HG02571 (cell line): ENCODE results near the gene SLC10A7.

Experiments
- ATAC-seq: cut with Tn5 transposase; IDR thresholded peaks from one replicate; pipeline ENCODE4 v1.9.1; 2021; ENCODE audit warnings: mild to moderate bottlenecking, moderate library complexity; ENCODE audit not compliant: unreplicated experiment

Gene SLC10A7

DNA sequence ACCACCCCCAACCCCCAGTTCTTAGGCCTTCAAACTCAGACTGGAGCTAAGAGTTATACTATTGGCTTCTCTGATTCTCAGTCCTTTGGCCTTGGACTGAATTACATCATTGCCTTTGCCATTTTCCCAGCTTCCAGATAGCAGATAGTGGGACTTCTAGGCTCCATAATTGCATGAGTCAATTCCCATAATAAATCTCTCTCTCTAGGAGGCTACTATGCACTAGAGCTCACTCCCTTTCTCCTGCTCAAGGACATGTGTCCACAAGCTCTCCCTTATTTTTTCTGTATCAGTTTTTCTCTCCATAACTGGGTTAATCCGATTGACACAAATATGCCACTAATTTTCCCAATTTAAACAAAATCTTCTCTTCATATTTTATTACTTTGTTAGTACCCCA, 204.0 kb downstream of the SLC10A7 start:
- ATAC-seq = no peak

DNA sequence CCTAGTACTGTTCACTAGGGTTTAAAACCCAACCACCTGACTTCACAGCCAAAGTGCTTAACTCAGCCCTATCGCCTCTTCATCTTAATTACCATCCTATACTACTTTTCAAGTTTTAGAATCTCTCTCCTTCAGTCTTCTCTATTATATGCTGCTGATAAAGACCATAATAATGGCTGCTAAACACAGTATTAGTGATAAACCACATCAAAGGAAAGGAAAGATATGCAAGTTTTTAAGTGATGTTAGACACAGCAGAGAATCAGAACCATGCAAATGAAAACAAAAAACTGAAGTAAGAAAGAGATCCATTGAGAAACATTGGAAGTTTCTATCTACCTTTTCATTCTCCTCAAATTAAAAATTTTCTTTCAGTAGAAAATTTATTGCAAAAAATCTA, 206.6 kb downstream of the SLC10A7 start:
- ATAC-seq = no peak

DNA sequence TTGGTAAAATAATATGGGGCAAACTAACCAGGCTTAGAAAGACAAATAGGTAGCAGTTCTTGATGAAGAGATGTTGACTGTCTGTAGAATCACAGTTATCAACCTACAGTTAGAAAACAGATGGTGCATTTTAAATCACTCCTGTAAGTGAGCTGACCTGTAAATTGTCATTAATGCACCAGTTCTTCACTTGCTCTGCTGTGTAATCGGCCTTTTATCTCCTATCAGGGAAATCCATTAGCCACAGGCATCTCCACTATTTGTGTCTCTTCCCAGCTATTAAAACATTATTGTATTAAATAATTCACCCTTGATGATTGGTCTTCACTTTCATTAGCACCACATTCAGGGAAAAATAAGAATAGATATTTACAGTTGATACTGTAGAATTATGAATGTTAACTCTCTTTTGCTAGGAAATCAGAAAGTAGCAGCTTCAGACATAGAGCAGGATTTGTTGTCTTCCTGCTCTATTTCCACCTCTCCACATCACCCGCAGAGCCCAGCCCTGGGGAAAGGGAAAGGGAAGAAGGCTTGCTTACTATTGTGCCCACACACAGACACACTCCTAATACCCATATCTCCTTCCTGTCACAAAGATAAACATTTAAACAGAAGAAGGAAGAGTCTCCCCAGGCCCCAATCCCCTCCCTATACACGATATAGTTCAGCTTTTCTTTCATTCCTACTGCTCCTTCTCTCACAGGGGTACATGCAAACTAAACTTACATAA, 210.3 kb downstream of the SLC10A7 start:
- ATAC-seq = no peak

DNA sequence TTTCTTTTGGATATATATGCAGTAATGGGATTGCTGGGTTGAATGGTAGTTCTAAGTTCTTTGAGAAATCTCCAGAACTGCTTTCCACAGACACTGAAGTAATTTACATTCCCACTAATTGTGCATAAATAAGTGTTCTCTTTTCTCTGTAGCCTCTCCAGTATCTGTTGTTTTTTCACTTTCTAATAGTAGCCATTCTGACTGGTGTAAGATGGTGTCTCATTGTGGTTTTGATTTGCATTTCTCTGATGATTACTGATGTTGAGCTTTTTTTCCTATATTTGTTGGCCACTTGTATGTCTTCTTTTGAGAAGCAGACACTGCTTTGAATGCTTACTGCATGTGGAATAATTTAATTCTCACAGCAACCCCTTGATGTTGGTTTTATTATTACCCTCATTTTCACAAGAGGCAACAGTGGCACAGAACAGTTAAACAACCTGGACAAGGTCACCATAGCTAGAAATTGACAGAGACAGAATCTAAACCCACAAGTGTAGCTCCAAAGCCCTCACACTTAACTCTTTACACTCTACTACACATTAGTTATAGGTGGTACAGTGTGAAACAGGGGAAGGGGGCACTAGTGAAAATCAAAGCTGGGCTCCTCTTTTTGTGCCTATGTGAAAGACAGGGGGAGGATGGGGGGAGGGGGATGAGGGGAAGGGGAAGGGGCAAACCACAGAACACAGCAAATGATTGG, 211.3 kb downstream of the SLC10A7 start:
- ATAC-seq = peak; percentile 87

DNA sequence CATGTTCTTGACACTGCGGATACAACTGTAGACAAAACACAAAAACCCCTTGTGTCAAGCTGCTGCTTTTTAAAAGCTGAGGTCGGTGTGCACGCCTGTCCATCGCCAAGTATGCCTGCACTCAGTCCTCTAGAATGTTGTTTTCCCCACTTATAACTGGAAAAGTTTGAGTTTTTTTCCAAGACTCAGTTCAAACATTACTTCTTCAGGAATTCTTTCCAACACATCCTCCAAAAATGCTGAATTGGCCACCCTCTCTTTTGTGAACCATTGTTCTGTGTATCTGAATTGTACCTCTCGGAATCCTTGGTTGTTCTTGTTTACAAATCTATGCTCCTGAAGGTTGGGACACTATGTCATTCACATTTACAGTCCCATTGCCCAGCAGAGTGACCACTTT, 212.8 kb downstream of the SLC10A7 start:
- ATAC-seq = no peak

DNA sequence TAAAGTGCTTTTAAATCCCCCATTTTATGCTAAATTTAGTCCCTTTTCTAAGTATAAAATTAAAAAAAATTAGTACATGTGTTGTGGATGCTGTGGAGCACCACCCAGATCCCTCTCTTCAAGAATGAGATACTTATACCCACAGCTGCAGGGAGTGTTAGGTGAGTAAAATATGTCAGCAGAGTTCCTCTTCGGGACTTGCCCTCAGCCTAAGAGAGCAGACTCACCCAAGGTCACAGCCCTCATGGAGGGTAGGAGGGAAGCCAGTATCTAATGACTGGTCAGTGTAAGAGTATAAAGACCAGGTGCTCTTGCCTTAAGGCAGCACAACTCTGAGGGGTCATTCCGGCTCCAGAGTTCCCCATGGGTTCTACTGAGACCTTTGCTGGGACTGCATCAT, 218.9 kb downstream of the SLC10A7 start:
- ATAC-seq = no peak

DNA sequence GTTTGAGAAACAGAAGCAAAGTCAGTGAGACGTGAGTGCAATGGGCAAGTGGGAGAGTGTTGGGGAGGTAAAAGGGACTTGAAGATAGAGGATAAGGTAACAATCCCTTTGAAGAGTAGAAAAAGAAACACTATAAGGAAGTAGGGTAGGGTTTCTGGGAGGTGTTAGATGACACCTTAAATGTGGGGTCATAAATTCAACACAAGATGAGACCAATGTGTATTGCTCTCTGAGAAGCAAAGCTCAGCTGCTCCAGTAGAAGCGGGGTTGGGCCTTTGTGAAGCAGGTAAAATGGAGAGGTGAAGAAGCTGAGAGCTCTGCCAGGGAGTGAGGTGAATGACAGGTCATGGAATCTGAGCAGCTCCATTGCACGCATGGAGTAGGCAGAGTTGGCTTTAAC, 222.1 kb downstream of the SLC10A7 start:
- no peak for ATAC-seq

DNA sequence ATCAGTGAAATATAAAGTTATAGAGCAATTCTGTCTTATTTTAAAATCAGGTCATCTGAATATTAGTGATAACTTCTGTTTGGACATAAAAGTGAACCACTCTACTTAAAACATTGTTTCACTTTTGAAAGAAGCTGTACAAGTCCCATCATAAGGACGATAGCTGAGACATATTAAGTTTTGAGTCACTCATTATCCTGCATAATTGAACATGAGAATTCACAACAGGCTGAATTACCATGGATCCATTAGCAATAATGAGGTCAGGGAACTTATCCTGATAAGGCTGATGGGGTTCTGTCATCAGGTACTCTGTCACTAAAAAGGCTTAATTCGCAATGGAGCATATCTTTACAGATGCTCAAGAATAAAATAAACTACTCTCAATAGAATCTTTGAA, 227.0 kb downstream of the SLC10A7 start:
- no peak for ATAC-seq

DNA sequence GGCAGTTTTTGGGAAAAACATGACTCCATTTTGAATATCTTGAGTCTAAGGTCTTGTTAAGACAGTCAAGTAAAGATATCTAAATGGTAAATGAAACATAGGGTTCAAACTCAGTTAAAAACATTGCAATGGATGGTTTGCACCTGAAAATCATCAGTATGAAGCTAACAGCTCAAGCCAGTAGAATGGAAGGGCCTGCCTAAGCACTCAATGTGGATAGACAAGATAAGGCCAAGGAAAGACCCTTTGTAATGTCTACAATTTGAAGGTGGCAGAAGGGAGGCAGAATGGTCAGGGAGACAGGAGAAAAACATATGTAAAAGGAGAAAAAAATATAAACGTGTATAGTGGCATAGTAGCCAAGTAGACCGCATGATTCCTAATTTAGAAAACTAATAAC, 229.2 kb downstream of the SLC10A7 start:
- no peak for ATAC-seq

DNA sequence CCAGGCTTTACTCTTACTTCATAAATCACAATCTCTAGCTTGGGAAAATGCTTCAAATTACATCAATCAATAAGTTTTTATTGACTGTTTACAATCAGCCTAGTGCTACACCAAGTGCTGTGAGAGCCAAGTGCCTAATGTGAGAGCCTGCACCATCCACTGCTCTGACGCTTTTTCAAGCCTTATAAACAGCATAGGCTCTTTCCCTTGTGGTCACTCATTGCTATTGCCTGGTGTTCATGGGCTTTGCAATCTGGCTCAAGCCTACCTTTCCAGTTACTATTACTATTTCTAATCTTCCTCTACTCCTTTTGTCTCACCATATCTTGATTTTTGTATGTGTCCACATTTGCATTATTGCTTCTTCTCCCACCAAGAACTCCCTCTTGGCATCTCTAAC, 230.4 kb downstream of the SLC10A7 start:
- ATAC-seq = no peak

DNA sequence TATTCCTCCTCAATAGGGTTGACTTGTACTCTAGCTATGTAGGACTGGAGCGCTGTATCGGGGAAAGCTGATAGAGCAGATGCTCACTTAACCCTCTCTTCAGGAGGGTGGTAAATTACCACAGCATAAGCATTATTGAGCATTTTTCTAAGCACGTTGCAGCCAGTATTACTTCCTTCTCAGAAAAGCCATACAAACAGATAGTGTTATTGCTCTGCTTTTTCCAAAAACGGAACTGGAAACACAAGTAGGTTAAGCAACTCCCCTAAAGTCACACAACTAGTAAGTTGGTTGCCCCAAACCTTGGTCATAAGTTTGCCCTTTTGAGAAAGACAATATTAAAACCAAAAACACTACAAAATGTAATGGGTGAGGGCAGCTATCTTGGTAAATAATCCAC, 233.5 kb downstream of the SLC10A7 start:
- ATAC-seq = no peak

DNA sequence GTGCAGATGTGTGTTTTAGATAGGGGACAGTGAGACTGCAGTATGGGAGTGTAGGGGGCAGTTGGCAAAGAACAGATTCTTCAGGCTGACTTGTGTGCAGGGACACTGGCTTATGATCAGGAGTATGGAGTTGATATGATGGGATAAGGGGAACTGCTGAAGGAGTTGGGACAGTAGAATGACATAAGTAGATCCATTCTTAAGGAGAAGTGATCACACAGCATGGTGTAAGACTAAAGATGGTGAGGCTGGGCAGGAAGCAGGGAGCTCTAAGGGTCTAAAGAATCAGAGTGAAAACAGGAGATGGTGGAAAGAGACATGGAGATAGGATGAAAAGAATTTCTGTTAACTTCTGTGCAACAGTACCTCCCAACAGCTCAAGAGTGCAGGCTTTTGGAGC, 236.7 kb downstream of the SLC10A7 start:
- ATAC-seq = no peak

DNA sequence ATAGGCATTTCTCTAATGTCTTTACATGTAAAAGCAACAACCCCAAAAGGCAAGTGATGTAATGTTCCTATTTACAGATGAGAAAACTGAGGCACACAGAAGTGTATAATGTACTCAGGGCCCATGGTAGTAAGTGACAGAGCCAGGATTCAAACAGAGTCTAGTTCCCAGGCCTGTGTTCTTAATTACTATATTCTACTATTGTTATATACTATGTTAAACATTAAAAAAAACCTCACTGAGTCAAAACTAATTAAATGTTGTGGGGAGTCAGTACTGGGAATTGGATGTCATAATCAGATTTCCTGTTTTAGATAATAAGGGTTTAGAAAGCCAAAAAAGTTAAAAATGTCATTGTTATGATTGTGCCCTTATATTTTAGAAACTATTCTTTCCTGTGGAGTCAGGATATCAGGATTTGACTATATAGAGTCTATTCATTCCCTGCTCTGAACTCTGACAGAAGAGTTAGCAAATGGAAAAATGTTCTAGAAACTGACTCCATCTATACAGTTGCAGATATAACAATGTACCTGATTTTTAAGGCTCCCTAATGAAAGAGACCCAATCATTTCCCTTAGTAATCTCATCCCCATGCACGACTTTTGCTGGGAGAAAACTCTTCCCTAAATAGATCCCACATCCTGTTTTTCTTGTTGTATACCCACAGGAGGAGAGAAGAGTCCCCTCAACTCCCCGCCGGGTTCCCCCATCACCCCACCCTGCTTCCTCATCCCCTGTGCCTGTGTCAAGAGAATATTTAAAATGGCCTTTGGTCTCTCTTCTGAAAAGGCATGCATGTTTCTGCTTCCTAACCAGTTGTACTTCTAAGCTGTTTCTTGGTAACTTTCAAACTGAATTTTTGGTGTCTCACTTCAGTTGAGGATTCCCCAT, 237.7 kb downstream of the SLC10A7 start:
- no peak for ATAC-seq

DNA sequence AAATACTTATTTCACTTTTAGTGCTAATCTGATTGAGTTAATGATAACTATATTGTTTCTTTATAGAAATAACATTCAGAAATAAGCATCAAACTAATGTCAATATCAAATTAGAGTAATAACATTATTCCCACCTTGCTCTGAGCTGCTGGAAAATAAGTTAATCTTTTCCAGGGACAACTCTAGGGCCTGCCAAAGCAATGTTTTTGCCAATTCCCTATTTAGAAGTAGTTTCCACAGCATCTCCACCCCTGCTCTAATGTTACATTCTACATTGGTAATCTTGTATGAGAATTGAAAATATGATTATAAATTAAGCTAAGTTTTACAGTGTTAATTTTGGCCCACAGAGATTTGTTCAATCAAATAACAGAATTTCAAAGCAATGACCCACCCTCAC, 239.1 kb downstream of the SLC10A7 start:
- ATAC-seq = no peak

DNA sequence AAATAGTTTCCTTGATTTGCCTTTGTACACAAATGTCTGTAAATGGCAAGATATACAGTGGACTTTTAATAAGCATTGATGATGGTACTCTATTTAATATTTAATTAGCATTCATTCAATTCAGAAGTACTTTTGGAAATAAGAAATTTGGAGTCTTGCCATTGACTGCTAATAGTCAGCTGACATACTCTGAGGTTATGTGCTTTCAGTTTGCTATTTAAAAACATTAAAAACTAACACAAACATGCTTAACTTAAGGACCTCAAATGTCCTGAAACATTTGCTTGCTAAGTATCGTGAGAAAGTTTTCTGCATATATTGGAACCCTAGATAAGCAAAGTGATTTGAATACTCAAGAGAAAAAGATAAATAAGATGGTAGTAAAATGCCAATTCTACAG, 242.8 kb downstream of the SLC10A7 start:
- ATAC-seq = no peak

DNA sequence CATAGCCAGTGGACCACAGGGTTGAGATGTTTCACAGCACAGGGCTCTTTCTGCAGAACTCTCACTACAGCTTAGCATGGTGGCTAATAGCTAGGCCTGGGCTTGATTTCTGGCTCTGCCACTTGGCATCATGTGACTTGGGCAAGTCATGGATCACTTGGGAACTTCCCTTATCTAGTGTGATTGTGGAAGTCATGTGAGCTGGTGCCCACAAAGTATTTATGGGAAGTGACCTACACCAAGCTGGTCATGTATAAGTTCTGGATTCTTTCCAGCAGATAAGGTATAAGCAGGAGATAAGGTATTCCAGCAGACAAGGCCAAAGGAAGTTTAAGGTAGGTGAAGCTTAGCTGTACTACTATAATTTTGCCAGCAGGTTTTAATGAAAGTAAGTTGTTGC, 246.4 kb downstream of the SLC10A7 start:
- ATAC-seq = no peak

DNA sequence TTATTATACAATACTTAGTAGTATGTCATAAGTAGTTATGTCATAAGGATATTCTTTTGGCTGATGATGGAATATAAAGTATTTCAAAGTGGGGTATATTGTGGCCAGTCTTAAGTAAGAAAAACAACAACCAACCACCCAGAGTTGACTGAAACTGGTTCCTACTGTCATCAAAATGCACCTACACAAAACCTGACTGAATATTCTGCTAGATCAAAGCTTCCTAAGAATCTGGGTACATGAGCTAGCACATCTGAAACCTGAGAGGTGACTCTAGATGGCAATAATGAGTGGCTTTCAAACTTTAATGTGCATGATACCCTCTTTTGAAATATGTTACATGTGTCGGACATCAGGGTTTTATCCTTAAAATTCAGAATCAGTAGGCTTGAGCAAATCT, 247.0 kb downstream of the SLC10A7 start:
- no peak for ATAC-seq

DNA sequence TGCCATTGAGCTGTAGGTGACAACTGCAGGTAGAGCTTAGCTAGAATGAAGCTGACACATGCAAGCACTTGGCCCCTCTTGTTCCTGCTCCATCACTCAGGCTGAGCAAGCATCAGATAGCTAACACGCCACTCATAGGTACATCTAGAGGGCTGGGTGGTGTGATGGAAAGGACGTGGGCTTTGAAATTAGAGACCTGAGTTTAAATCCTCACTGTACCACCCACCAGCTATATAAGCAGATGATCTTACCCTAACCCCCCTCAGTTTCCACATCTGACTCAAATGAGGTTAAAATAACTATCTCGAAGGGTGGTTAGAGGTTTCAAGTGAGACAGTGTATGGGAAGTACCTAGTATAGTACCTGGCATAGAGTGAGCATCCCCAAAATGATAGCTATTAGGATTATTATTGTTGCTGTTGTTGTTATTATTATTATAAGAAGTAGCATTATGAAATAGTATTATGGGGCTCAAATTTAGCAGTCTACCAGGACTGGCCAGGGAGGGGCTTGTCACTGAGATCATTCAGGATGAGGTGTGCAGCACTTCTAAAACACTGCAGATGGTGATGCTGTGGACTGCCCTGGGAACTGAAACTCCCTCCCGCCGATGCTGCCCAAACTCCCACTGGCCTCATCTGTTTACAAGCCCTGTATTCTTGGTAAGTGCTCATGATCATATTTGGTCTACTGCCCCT, 248.4 kb downstream of the SLC10A7 start:
- ATAC-seq = peak; percentile 70

DNA sequence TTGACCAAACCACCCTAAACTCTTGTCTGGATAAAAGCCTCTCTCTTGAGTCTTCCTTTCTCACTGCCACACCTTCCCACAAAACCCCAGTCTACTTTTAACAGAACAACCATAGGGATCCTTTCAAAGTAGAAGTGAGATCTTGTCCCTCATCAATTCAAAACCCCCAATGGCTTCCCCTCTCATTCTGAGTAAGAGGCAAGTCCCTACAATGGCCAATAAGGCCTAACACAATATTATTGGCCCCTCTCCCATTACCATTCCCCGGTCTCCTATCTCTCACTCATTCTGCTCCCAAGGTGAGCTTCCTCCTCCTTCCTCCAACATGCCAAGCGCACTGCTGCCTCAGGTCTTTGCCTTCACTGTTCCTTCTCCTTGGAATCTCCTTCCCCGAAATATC, 250.3 kb downstream of the SLC10A7 start:
- ATAC-seq = no peak

DNA sequence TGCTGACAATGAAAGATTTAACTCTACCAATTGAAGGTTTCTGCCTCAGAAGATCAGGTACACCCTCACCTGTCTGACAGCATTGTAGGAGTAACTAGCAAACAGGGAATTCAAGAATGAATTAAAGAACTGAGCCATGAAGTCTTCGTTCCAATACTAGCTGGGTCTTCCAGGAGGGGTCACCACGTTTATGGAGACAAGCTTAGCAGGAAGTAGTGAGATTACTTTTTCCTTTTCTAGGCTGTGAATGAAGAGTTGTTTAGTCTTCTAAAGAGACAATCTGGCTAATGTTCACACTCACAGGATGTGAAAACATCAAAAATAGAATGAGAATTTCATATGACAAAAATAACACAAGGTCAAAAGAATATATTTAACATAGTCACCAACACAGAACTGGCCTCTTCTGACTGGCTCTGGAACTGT, 252.5 kb downstream of the SLC10A7 start:
- ATAC-seq = peak; percentile 46

DNA sequence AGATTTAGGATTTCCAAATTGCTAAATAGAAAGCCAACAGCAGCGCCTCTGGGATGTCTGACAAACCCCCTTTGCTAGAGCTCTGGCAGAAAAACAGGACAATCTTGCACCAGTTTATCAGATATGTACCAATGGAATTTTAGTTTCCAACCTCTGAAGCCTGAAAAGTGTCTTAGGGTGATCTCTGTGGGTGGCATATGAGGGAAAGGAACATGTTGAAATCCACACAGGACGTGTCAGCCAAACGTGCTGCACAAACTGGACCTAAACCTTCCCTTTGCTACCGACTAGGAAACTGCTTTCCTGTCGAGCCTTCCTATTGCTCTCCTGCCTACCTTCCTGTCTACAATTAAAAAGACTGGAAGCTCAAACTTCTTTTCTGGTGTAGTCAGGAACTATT, 253.9 kb downstream of the SLC10A7 start:
- ATAC-seq = no peak
